ENCODE results near the gene CCDC197.

- TF ChIP-seq, protein P1, sequence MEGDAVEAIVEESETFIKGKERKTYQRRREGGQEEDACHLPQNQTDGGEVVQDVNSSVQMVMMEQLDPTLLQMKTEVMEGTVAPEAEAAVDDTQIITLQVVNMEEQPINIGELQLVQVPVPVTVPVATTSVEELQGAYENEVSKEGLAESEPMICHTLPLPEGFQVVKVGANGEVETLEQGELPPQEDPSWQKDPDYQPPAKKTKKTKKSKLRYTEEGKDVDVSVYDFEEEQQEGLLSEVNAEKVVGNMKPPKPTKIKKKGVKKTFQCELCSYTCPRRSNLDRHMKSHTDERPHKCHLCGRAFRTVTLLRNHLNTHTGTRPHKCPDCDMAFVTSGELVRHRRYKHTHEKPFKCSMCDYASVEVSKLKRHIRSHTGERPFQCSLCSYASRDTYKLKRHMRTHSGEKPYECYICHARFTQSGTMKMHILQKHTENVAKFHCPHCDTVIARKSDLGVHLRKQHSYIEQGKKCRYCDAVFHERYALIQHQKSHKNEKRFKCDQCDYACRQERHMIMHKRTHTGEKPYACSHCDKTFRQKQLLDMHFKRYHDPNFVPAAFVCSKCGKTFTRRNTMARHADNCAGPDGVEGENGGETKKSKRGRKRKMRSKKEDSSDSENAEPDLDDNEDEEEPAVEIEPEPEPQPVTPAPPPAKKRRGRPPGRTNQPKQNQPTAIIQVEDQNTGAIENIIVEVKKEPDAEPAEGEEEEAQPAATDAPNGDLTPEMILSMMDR (IDR thresholded peaks at IDR 0.05; ENCODE audit: insufficient read depth, low read length, poor library complexity, severe bottlenecking): no peak
- no peak for TF ChIP-seq EZH2phosphoT487 (conservative IDR thresholded peaks at IDR 0.05; ENCODE audit: low read length)
These were observed 19.1 kb upstream of the CCDC197 start for GRCh38 chr14:93977790-93978581.

Data from SU-DHL-6 (cell line).